ENCODE results near the gene HOMER2.

Gene HOMER2

DNA sequence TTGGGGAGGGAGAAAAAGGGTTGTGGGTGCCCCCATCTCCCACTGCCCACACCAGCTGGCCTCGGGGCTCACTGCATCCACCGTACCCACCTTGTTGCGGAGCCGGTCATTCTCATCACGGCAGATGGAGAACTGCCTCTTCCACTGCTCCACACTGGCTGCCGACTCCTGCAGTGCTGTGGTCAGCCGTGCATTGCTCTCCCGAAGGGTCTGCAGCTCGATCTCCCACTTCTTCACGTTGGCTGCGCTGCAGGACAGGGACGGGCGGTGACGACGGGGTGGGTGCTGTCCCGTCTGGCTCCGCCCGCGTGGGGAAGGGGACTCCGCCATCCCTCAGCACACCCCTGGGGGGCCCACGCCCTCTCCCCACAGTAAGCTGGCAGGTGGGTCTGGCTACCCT lies 98.0 kb downstream of the HOMER2 start:
- TF ChIP-seq ZNF341 (tag by site-specific recombination; IDR thresholded peaks at IDR 0.05; ENCODE audit: low read depth) (no peak), KLF1 (tag by site-specific recombination; IDR thresholded peaks at IDR 0.05) (peak; percentile 25; the same call in 1 of the 2 replicates)
- POLR2A ChIA-PET: no interaction called here
- CTCF ChIA-PET: no interaction called here

DNA sequence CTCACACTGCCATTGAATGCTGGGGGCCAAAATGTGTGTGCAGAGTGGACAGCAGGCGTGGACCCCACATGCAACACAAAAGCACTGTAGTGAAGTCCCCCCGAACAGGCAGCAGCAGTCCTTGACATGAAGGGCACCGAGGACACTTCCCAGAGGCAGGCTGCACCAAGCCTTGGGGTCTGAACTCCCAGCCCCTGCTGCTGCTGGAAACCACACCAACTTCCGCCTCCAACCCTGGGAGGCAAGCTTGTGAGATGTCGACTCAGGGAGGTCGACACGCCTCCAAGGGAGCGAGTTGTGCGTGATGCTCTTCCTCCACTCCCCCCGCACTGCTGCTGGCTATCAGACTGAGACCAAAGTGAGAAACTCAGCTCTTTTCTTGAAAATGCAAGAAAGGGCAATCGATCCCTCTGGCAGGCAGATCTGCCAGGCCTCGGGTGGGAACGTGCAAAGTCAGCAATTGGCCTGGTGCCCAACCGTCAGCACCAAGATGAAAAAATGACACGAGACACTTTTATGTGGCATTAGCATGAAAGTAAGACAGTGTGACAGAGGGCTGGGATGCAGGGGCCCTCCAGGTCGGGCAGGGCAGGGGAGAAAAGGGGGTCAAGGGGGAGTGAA lies 99.5 kb downstream of the HOMER2 start:
- POLR2A ChIA-PET: interaction anchor here (0.6 kb wide), 1 partner anchor 317 kb away, joined by 9 read pairs; no protein-coding TSS in a partner anchor
- Histone ChIP-seq H3K27ac (ENCODE audit: extremely low read depth, low read depth, low read length) (no peak overlapping the region), H3K36me3 (ENCODE audit: control insufficient read depth in 2 of 2, insufficient read depth in 1 of 2, low read length in 2 of 2) (peaks cover 5 to 42% of the 10 kb centered on the region in 2 experiments; a peak in 2 of 3 replicates), H3K4me1 (ENCODE audit: control insufficient read depth, insufficient read depth, low read length) (0 out of 2 replicates have a peak, but pooled peaks cover 3% of the 10 kb centered on the region), H3K4me3 (ENCODE audit: low read depth, low read length) (no peak overlapping the region), H3K9me3 (ENCODE audit: control insufficient read depth, insufficient read depth, low read depth, low read length) (no peaks in the 10 kb centered on the region)
- TF ChIP-seq, protein P1, sequence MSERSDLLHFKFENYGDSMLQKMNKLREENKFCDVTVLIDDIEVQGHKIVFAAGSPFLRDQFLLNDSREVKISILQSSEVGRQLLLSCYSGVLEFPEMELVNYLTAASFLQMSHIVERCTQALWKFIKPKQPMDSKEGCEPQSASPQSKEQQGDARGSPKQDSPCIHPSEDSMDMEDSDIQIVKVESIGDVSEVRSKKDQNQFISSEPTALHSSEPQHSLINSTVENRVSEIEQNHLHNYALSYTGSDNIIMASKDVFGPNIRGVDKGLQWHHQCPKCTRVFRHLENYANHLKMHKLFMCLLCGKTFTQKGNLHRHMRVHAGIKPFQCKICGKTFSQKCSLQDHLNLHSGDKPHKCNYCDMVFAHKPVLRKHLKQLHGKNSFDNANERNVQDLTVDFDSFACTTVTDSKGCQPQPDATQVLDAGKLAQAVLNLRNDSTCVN (tag by site-specific recombination; optimal IDR thresholded peaks at IDR 0.05): no peak
- TF ChIP-seq PRDM1 (tag by site-specific recombination; IDR thresholded peaks at IDR 0.05): no peak
- TF ChIP-seq GFI1B (tag by site-specific recombination; IDR thresholded peaks at IDR 0.05): no peak
- no peak for TF ChIP-seq ZNF175 (tag by site-specific recombination; IDR thresholded peaks at IDR 0.05)
- TF ChIP-seq OSR2 (tag by site-specific recombination; IDR thresholded peaks at IDR 0.05): no peak
- TF ChIP-seq ZNF560 (tag by site-specific recombination; IDR thresholded peaks at IDR 0.05; ENCODE audit: borderline replicate concordance): no peak
- no peak for TF ChIP-seq ZNF169 (tag by site-specific recombination; IDR thresholded peaks at IDR 0.05)
- TF ChIP-seq, protein P2, sequence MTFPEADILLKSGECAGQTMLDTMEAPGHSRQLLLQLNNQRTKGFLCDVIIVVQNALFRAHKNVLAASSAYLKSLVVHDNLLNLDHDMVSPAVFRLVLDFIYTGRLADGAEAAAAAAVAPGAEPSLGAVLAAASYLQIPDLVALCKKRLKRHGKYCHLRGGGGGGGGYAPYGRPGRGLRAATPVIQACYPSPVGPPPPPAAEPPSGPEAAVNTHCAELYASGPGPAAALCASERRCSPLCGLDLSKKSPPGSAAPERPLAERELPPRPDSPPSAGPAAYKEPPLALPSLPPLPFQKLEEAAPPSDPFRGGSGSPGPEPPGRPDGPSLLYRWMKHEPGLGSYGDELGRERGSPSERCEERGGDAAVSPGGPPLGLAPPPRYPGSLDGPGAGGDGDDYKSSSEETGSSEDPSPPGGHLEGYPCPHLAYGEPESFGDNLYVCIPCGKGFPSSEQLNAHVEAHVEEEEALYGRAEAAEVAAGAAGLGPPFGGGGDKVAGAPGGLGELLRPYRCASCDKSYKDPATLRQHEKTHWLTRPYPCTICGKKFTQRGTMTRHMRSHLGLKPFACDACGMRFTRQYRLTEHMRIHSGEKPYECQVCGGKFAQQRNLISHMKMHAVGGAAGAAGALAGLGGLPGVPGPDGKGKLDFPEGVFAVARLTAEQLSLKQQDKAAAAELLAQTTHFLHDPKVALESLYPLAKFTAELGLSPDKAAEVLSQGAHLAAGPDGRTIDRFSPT (tag by site-specific recombination; IDR thresholded peaks at IDR 0.05): no peak
- no peak for TF ChIP-seq YY2 (tag by site-specific recombination; IDR thresholded peaks at IDR 0.05)
- no peak for TF ChIP-seq ZNF426 (tag by site-specific recombination; IDR thresholded peaks at IDR 0.05)
- TF ChIP-seq ZNF792 (tag by site-specific recombination; IDR thresholded peaks at IDR 0.05): no peak
- TF ChIP-seq ZNF777 (tag by site-specific recombination; IDR thresholded peaks at IDR 0.05; ENCODE audit: borderline replicate concordance): no peak
- no peak for TF ChIP-seq SCRT2 (tag by site-specific recombination; IDR thresholded peaks at IDR 0.05)
- no peak for TF ChIP-seq MYNN (tag by site-specific recombination; IDR thresholded peaks at IDR 0.05; ENCODE audit: borderline replicate concordance)
- TF ChIP-seq, protein P3, sequence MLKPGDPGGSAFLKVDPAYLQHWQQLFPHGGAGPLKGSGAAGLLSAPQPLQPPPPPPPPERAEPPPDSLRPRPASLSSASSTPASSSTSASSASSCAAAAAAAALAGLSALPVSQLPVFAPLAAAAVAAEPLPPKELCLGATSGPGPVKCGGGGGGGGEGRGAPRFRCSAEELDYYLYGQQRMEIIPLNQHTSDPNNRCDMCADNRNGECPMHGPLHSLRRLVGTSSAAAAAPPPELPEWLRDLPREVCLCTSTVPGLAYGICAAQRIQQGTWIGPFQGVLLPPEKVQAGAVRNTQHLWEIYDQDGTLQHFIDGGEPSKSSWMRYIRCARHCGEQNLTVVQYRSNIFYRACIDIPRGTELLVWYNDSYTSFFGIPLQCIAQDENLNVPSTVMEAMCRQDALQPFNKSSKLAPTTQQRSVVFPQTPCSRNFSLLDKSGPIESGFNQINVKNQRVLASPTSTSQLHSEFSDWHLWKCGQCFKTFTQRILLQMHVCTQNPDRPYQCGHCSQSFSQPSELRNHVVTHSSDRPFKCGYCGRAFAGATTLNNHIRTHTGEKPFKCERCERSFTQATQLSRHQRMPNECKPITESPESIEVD (tag by site-specific recombination; IDR thresholded peaks at IDR 0.05): no peak
- TF ChIP-seq, protein P4, sequence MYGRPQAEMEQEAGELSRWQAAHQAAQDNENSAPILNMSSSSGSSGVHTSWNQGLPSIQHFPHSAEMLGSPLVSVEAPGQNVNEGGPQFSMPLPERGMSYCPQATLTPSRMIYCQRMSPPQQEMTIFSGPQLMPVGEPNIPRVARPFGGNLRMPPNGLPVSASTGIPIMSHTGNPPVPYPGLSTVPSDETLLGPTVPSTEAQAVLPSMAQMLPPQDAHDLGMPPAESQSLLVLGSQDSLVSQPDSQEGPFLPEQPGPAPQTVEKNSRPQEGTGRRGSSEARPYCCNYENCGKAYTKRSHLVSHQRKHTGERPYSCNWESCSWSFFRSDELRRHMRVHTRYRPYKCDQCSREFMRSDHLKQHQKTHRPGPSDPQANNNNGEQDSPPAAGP (tag by site-specific recombination; IDR thresholded peaks at IDR 0.05): no peak
- no peak for TF ChIP-seq ZNF211 (tag by site-specific recombination; IDR thresholded peaks at IDR 0.05; ENCODE audit: low read depth)
- CTCF ChIA-PET: no interaction called here

More for the DNA sequence above, 98.0 kb downstream of the HOMER2 start:
- Histone ChIP-seq H3K4me3 (ENCODE audit: low read depth, low read length) (no peak overlapping the region), H3K4me1 (ENCODE audit: control insufficient read depth, insufficient read depth, low read length) (0 out of 2 replicates have a peak, but pooled peaks cover 3% of the 10 kb centered on the region), H3K36me3 (ENCODE audit: control insufficient read depth in 2 of 2, insufficient read depth in 1 of 2, low read length in 2 of 2) (peaks cover 5 to 37% of the 10 kb centered on the region in 2 experiments; a peak in 2 of 3 replicates), H3K9me3 (ENCODE audit: control insufficient read depth, insufficient read depth, low read depth, low read length) (no peaks in the 10 kb centered on the region), H3K27ac (ENCODE audit: extremely low read depth, low read depth, low read length) (no peak overlapping the region)

Measured in HEK293 (cell line).